ENCODE results near the gene CLEC4D.

DNA sequence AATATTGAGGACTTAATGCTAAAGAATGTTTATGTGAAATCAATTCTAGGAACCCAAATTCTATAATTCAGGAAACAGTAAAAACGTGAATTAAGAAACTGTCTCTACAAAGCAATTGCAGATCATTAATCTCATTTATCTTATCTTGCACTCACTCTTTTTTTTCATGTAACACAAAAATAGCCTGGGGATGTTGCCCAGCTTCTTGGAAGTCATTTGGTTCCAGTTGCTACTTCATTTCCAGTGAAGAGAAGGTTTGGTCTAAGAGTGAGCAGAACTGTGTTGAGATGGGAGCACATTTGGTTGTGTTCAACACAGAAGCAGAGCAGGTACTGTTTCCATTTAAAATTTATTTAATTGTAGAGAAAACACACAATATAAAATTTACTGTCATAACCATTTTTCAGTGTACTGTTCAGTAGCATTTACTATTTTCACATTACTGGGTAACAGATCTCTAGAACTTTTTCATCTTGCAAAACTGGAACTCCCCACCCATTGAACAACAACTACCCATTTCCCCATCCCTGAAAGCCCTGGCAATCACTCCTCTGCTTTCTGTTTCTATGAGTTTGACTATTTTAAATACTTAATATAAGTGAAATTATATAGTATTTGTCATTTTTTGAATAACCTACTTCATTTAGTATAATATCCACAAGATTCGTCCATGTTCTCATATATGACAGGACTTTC lies 47.9 kb upstream of the CLEC4D start:
- TF ChIP-seq GATA2 (IDR thresholded peaks at IDR 0.05; ENCODE audit: low read depth, low read length) (no peak), GATA3 (IDR thresholded peaks at IDR 0.05; ENCODE audit: low read depth, low read length) (no peak)
